ENCODE data around the gene MOCS1.

The MOCS1 gene

GRCh38 chr6:39876111-39876510 lies 58.2 kb downstream of the MOCS1 start:
- H3K4me3 ChIP-seq (ENCODE audit: low read depth, low read length) = no peak overlapping the region
- no peak for DNase-seq (ENCODE audit: low read depth)
- TF ChIP-seq CTCF (IDR thresholded peaks at IDR 0.05; ENCODE audit: low read depth, low read length, missing control alignments) = no peak

GRCh38 chr6:39873439-39873838 lies 60.8 kb downstream of the MOCS1 start:
- TF ChIP-seq CTCF (IDR thresholded peaks at IDR 0.05; ENCODE audit: low read depth, low read length, missing control alignments) = no peak
- no peak overlapping the region for H3K4me3 ChIP-seq (ENCODE audit: low read depth, low read length)
- no peak for DNase-seq (ENCODE audit: low read depth)

GRCh38 chr6:39870950-39871349 lies 63.3 kb downstream of the MOCS1 start:
- peak; percentile 20 for TF ChIP-seq CTCF (IDR thresholded peaks at IDR 0.05; ENCODE audit: low read depth, low read length, missing control alignments)
- no peak overlapping the region for H3K4me3 ChIP-seq (ENCODE audit: low read depth, low read length)
- no peak for DNase-seq (ENCODE audit: low read depth)

GRCh38 chr6:39867592-39867991 lies 66.7 kb downstream of the MOCS1 start:
- no peak overlapping the region for H3K4me3 ChIP-seq (ENCODE audit: low read depth, low read length)
- DNase-seq (ENCODE audit: low read depth) = no peak
- TF ChIP-seq CTCF (IDR thresholded peaks at IDR 0.05; ENCODE audit: low read depth, low read length, missing control alignments) = no peak

GRCh38 chr6:39865011-39865888 lies 69.0 kb downstream of the MOCS1 start:
- TF ChIP-seq CTCF (IDR thresholded peaks at IDR 0.05; ENCODE audit: low read depth, low read length, missing control alignments) = peak; percentile 83
- H3K4me3 ChIP-seq (ENCODE audit: low read depth, low read length) = no peak overlapping the region
- no peak for DNase-seq (ENCODE audit: low read depth)

- no peak overlapping the region for H3K4me3 ChIP-seq (ENCODE audit: low read depth, low read length)
- no peak for DNase-seq (ENCODE audit: low read depth)
- no peak for TF ChIP-seq CTCF (IDR thresholded peaks at IDR 0.05; ENCODE audit: low read depth, low read length, missing control alignments)
These were observed 72.6 kb downstream of the MOCS1 start for GRCh38 chr6:39861663-39862062.

- no peak overlapping the region for H3K4me3 ChIP-seq (ENCODE audit: low read depth, low read length)
- no peak for TF ChIP-seq CTCF (IDR thresholded peaks at IDR 0.05; ENCODE audit: low read depth, low read length, missing control alignments)
- no peak for DNase-seq (ENCODE audit: low read depth)
These were observed 75.2 kb downstream of the MOCS1 start for GRCh38 chr6:39859025-39859424.

Measured in GM12864 (cell line).